ENCODE data around the gene GRPR.

Gene GRPR

GRCh38 chrX:16123222-16123786, at the start of gene GRPR:
Gene GRPR, plus strand, starts transcription at chrX:16123565. Its CDS starts 389 bp downstream, at chrX:16123954.
- FAIRE-seq: peak; percentile 95

DNA sequence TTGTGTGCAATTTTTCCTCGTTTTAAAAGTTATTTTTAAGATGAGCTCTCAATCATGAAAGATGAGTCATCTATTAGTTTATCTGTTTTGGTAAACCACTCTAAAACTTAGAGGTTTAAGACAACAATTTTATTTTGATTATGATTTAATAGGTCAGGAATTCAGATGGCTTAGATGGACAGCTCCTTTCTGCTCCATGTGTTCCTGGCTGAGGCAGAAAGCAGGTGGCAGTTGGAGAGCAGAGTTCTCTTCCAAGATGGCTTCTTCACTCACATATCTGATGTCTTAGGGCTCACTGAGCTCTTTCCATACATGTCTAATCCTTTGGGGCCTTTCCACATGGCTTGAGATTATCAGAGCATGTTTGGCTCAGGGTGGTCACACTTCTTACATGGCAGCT, 48.3 kb upstream of the GRPR start:
- no peak for FAIRE-seq

DNA sequence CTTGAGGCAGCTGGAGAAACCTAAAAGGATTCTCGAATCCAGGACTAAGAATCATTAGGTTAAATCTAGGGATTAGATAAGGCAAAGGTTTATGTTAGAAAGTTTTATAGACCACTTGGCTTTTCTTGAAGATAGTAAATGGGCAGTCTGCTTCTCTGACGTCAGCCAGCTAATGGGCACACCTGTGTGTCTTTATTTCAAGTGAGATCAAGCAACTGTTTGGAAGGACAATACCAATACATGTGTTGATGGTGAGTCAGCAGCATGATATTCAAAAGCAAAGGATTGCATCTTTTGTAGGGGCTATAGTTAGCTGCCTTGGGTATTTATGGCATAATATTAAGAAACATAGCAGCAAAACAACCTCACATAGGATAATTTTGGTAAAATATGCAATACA, 46.5 kb upstream of the GRPR start:
- no peak for FAIRE-seq

DNA sequence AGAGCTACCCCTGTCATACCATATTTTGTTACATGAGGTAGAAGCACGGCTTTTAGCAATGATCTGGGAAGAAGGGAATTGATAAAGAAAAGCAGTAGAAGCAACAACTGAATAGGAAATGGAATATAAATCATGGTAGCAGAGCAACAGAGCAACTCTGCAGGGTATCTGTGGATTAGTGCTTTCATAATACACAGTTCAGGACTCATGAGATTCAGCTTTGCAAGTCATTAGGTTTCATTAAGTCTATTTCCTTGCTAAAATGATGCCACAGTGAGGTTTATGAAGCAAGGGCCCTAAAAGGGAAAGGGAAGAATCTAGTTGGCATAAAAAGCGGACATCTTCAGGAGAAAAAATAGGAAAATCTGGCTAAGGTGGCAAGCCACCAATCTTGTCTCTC, 45.6 kb upstream of the GRPR start:
- no peak for FAIRE-seq

DNA sequence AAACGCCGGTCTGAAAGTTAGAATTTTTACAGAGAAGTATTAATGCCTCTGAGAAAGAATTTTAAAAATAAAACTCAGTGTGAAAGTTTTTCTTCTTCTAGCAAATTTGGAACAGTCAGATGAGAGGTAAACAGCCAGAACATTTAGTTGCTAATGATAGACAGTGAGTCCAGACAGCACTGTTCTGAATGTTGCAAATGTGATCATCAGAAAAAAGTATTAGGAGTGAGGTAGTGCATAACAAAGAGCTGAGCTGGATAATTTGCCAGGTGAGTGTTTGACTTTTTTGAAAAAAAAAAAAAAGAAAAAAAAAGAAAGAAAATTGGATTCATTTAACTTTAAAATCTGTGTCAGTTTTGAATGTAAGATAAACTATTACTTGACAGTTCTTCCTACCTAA, 42.0 kb upstream of the GRPR start:
- FAIRE-seq: peak; percentile 82

DNA sequence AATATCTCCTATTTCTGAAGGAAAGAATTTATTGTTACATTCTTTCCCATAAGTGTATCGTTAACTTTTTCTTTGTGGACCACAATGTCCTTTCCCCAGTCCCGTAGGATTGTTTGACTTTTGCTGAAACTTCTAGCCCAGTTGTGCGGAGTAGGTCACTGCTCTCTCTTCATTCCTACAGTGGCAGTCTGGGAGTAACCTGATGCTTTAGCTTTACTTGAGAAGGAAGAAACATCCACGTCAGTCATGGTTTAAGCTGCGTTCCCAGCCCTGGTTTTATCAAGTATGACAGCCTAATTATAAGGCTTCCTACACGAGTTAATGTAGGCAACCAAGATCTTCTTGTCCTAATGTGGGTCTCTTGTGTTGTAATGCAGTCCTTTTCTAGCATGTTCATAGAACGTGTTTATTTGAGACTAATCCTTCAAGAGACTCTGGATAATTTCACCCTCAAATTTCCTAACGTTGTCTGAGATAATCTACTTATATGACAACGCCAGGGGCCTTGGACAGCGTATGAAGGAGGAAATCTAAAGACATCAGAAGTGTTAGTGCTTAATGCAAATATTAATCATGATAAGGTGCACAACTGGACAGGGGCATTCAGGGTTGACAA, 40.8 kb upstream of the GRPR start:
- no peak for FAIRE-seq

DNA sequence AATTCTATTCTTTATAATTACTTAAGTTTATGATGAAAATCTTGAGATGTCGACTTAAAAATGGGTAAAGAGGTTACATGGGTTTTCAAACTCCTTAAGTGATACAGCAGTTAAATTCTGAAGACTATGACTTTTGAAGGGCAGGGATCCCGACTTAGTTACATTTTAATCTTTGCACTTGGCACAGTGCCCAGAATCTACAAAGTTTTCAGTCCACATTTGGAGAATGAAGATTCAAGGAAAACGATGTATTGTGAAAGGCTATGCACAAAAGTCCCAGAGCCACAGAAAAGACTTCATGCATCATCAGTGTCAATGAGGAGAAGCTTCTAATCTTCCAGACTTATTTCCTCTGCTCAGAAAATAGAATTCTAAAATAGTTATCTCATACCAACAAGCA, 36.3 kb upstream of the GRPR start:
- FAIRE-seq: no peak

DNA sequence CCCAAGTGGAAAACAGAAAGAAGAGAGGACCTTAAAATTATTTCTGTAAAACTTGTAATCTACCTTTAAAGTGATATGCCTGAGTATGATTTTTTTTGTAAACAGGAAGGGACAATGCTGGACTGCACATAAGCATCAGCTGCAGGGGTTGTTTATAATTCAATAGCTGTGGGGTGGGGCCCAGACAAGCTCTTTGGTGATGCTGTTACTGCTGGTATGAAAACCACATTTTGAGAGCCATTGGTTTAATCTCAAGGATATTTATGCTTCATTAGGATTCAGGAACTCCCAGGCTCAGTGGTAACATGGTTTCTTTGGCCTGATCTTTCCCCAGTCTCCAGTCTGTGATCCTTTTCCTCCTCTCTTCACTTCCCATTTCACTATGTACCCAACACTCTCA, 34.3 kb upstream of the GRPR start:
- no peak for FAIRE-seq

GRCh38 chrX:16096141-16096540, 27.2 kb upstream of the GRPR start:
- FAIRE-seq: no peak

- FAIRE-seq: no peak
Observed at GRCh38 chrX:16100673-16101072, 22.7 kb upstream of the GRPR start.

DNA sequence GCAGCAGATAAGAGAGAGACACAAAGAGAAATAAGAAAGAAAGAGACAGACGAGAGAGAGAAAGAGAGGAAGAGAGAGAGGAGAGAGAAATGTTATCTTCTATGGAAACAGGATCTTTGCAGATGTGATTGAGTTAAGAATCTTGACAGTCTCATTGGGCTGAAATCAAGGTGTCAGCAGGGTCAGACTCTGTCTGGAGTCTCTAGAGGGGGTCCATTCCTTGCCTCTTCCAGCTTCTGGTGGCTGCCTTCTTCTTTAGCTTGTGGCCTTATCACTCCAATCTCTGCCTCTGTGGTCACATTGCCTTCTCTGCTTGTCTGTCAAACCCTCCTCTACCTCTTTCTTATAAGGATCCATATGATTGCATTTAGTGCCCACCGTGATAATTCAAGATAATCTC, 21.8 kb upstream of the GRPR start:
- FAIRE-seq: no peak

DNA sequence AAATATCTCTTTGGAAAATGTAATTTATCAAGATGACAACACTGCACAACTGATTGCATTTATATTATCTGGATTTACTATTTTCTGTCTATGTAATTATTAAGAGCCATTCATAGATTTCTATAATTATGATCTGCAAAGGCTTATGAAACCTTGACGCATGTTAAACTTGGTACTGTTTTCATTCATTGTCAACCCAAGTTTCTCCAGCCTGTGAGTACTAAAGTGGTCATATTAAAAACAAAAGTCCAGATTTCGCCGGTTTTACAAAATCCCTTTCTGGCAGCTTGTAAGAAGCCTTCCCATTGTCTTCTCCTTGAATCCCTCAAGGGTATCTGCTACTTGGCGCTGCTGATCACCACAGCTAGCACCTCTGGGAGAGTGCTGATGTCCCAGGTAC, 19.7 kb upstream of the GRPR start:
- FAIRE-seq: no peak

DNA sequence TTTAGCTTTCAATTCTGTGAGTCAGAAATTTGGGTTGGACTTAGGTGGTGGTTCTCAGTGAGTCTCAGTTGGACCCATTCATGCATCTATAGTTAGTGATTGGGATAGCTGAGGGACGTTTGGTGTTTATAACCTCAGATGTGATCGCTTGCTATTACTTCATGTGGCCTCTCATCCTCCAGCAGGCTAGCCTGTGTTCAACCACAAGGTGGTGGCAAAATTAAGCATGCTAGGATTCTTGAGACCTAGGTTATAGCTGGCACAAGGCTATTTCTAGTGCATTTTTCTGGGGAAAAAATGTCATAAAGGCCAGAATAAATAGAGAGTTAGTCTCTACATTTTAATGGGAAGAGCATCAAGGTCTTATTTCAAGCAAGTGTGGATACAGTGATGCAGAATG, 10.9 kb upstream of the GRPR start:
- no peak for FAIRE-seq

- peak; percentile 65 for FAIRE-seq
Observed at GRCh38 chrX:16113978-16114565, 9.3 kb upstream of the GRPR start.

- no peak for FAIRE-seq
Observed at GRCh38 chrX:16114611-16115010, 8.8 kb upstream of the GRPR start.

GRCh38 chrX:16119353-16120220, 3.8 kb upstream of the GRPR start:
- FAIRE-seq: no peak

DNA sequence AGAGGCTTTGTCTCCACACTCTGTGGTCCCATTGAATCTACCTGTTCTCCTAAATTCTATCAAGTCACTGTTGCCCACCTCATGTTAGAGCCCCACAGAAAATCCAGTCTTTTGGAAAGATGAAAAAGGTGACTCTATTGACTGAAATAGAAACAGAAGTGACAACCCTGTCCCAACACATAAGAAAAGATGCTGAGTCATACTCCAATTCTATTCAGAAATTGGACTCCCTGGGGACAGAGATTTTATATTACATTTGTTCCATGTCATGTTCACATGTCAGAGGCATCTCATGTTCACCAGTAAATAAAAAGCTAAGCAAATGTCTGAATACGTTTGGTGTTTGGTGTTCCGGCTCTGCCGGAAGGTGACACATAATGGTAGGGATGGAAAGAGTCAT, 2.9 kb upstream of the GRPR start:
- no peak for FAIRE-seq

- FAIRE-seq: no peak
Observed at GRCh38 chrX:16124201-16124600, 836 bp downstream of the GRPR start.

- FAIRE-seq: peak; percentile 47
Observed at GRCh38 chrX:16125520-16126149, 2.3 kb downstream of the GRPR start.

GRCh38 chrX:16130707-16131106, 7.3 kb downstream of the GRPR start:
- FAIRE-seq: no peak

DNA sequence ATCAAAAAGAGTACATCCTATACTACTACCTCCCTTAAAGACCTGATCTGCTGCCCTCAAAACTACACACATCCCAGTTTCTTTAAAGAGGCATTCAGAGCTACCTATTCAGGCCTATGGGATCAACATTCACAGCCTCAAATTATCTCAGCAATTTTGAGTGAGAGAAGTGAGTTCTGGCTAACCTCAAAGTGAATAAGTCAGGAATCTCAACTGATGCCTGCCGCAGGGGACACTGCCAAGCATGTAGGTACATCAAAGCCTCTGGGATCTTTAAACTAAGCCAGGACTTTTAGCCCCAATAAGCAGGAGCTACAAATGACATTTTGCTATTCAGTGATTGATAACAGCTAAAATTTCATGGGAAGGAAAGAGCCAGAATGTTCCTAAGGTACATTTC, 11.6 kb downstream of the GRPR start:
- peak; percentile 36 for FAIRE-seq

- FAIRE-seq: peak; percentile 85
Observed at GRCh38 chrX:16136080-16136479, 12.7 kb downstream of the GRPR start.

GRCh38 chrX:16137416-16138107, 14.2 kb downstream of the GRPR start:
- no peak for FAIRE-seq

Data from islet of Langerhans (tissue), 1 donor.